SU-DHL-6 (cell line): ENCODE data around the gene HS3ST6.

Experiments
- H2AFZ ChIP-seq: fragments of 200-600 bp; sonication (generic); 2 replicates; pipeline ENCODE4 v1.6.1; 2014; ENCODE audit warnings: low read depth, mild to moderate bottlenecking, moderate library complexity, mixed read lengths, antibody characterized with exemption, low read length; ENCODE audit not compliant: severe bottlenecking
- H3F3A ChIP-seq: fragments of 200-600 bp; shearing (Covaris generic); 2 replicates; pipeline ENCODE4 v1.6.0; 2016; ENCODE audit warnings: antibody characterized with exemption, mild to moderate bottlenecking; ENCODE audit not compliant: insufficient read depth
- H3K27ac ChIP-seq: fragments of 200-600 bp; sonication (generic); 2 replicates; pipeline ENCODE4 v1.5.1; 2016; ENCODE audit warnings: low read depth, mild to moderate bottlenecking, low read length, moderate library complexity, mixed read lengths
- H3K27me3 ChIP-seq: fragments of 200-600 bp; sonication (generic), shearing (Covaris generic); 2 replicates; pipeline ENCODE4 v1.6.0; 2014; ENCODE audit warnings: mild to moderate bottlenecking, low read length
- H3K36me3 ChIP-seq: fragments of 200-600 bp; sonication (generic); 2 replicates; pipeline ENCODE4 v1.6.1; 2014; ENCODE audit warnings: mild to moderate bottlenecking, low read length, mixed read lengths
- H3K4me2 ChIP-seq: fragments of 300-600, 200-600 bp; shearing (Covaris generic), sonication (generic); 2 replicates; pipeline ENCODE4 v1.6.0; 2014; ENCODE audit warnings: low read length, low read depth, mild to moderate bottlenecking; ENCODE audit not compliant: poor library complexity, severe bottlenecking
- H3K4me3 ChIP-seq: fragments of 200-600 bp; sonication (generic); 2 replicates; pipeline ENCODE4 v1.5.1; 2014; ENCODE audit warnings: antibody characterized with exemption, low read length, mild to moderate bottlenecking, mixed read lengths; ENCODE audit not compliant: insufficient read depth, poor library complexity, severe bottlenecking
- H3K79me2 ChIP-seq: fragments of 200-600 bp; sonication (generic); 2 replicates; pipeline ENCODE4 v1.6.1; 2014; ENCODE audit warnings: mild to moderate bottlenecking, low read length, moderate library complexity; ENCODE audit not compliant: insufficient read depth
- H3K9ac ChIP-seq: fragments of 200-600 bp; sonication (generic); 2 replicates; pipeline ENCODE4 v1.7.0; 2014; ENCODE audit warnings: mild to moderate bottlenecking, low read length
- H3K9me2 ChIP-seq: fragments of 200-600 bp; sonication (generic); replicated peaks from 2 replicates; pipeline ENCODE4 v1.6.1; 2014; ENCODE audit warnings: low read length; ENCODE audit not compliant: insufficient read depth
- H3K9me3 ChIP-seq: fragments of 200-600 bp; sonication (generic); 2 replicates; pipeline ENCODE4 v1.6.1; 2014; ENCODE audit warnings: low read length, mixed read lengths; ENCODE audit not compliant: insufficient read depth
- H4K20me1 ChIP-seq: fragments of 200-600 bp; sonication (generic); 2 replicates; pipeline ENCODE4 v1.6.1; 2014; ENCODE audit warnings: low read depth, mild to moderate bottlenecking, antibody characterized with exemption, low read length, moderate library complexity, mixed read lengths
- CTCF ChIP-seq: fragments of 200-600 bp; sonication (generic); IDR thresholded peaks from one replicate; pipeline ENCODE4 v1.5.1; 2017; ENCODE audit warnings: antibody characterized with exemption, mild to moderate bottlenecking, low read length, moderate library complexity; ENCODE audit not compliant: insufficient read depth, poor library complexity, severe bottlenecking
- EZH2phosphoT487 ChIP-seq: fragments of 200-600 bp; sonication (generic), shearing (Covaris generic); conservative IDR thresholded peaks from 2 replicates; pipeline ENCODE4 v1.6.1; 2018; ENCODE audit warnings: mild to moderate bottlenecking, antibody characterized with exemption, low read length, moderate library complexity, mixed read lengths

The HS3ST6 gene

DNA sequence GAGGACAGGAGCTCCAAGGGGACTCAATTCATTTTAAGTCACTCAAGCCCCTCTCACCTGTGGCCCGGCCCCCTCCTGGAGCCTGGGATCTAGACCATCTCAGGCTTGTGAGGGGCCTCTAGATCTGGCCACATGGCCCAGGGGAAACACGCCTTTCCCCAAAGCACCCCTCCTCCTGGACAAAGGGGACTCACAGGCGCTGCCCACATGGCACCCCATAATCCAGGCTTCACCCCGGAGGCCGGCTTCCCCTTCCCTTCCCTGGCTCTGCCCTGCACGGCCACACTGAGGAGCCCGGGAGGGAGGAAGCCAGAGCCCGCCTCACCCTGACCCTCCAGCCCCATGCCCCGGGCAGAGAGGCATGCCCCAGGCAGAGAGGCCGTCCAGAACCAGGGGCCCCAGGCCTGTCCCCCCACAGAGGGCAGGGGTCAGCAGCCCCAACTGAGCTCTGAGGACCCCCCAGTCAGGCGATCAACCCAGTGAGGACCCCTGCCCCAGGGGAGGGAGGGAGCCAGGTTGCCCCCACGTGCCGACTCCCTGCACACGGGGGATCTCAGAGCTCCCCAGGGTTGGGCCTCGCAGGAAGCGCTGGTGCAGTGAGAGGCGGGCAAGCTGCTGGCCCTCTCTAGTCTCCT lies 10.9 kb downstream of the HS3ST6 start:
- Histone ChIP-seq H2AFZ (no peak overlapping the region), H3K27me3 (no peaks in the 10 kb centered on the region), H3K9me2 (no peaks in the 10 kb centered on the region), H3F3A (no peaks in the 10 kb centered on the region), H3K4me3 (no peak overlapping the region), H3K79me2 (no peaks in the 10 kb centered on the region), H3K27ac (no peak overlapping the region), H3K36me3 (no peaks in the 10 kb centered on the region), H3K9ac (no peak overlapping the region), H3K9me3 (no peaks in the 10 kb centered on the region), H3K4me2 (no peak overlapping the region), H4K20me1 (no peaks in the 10 kb centered on the region)
- no peak for TF ChIP-seq CTCF
- no peak for TF ChIP-seq EZH2phosphoT487

GRCh38 chr16:1906846-1907165 lies 11.4 kb downstream of the HS3ST6 start:
- Histone ChIP-seq H3K79me2 (no peaks in the 10 kb centered on the region), H3K27ac (no peak overlapping the region), H3K9me3 (no peaks in the 10 kb centered on the region), H3K27me3 (no peaks in the 10 kb centered on the region), H3K9me2 (no peaks in the 10 kb centered on the region), H4K20me1 (no peaks in the 10 kb centered on the region), H3K4me2 (no peak overlapping the region), H3F3A (no peaks in the 10 kb centered on the region), H2AFZ (no peak overlapping the region), H3K4me3 (no peak overlapping the region), H3K36me3 (no peaks in the 10 kb centered on the region), H3K9ac (no peak overlapping the region)
- TF ChIP-seq EZH2phosphoT487 (no peak), CTCF (no peak)

GRCh38 chr16:1906055-1906845 lies 12.0 kb downstream of the HS3ST6 start:
- H3K27ac ChIP-seq = no peak overlapping the region
- H3K79me2 ChIP-seq = no peaks in the 10 kb centered on the region
- H3K9ac ChIP-seq = no peak overlapping the region
- H2AFZ ChIP-seq = no peak overlapping the region
- TF ChIP-seq EZH2phosphoT487 = no peak
- TF ChIP-seq CTCF = no peak
- no peak overlapping the region for H3K4me3 ChIP-seq
- no peaks in the 10 kb centered on the region for H3K9me2 ChIP-seq
- no peaks in the 10 kb centered on the region for H3F3A ChIP-seq
- H4K20me1 ChIP-seq = no peaks in the 10 kb centered on the region
- H3K27me3 ChIP-seq = no peaks in the 10 kb centered on the region
- H3K36me3 ChIP-seq = no peaks in the 10 kb centered on the region
- no peaks in the 10 kb centered on the region for H3K9me3 ChIP-seq
- no peak overlapping the region for H3K4me2 ChIP-seq
